Neural cell (in vitro differentiated cells): ENCODE measurements around the gene IFFO2.

ENCODE experiments used
- EP300 ChIP-seq: fragments of 450-650 bp; conservative IDR thresholded peaks from 2 replicates; pipeline ENCODE4 v1.6.1; 2014; ENCODE audit warnings: antibody characterized with exemption, mild to moderate bottlenecking, moderate library complexity; ENCODE audit not compliant: poor library complexity, severe bottlenecking
- EZH2 ChIP-seq: fragments of 200-600, 300-800 bp; shearing (Covaris generic), sonication (generic); IDR thresholded peaks from 2 replicates; pipeline ENCODE4 v1.6.1; 2014; ENCODE audit warnings: antibody characterized with exemption, low read length, borderline replicate concordance, mild to moderate bottlenecking; ENCODE audit not compliant: insufficient read depth, poor library complexity, severe bottlenecking
- MXI1 ChIP-seq: fragments of 450-650 bp; conservative IDR thresholded peaks from 2 replicates; pipeline ENCODE4 v1.6.1; 2014; ENCODE audit warnings: antibody characterized with exemption, mild to moderate bottlenecking; ENCODE audit not compliant: poor library complexity, severe bottlenecking
- SMC3 ChIP-seq: fragments of 450-650 bp; conservative IDR thresholded peaks from 2 replicates; pipeline ENCODE4 v1.6.1; 2014; ENCODE audit warnings: antibody characterized with exemption, mild to moderate bottlenecking, moderate library complexity; ENCODE audit not compliant: poor library complexity
- TAF1 ChIP-seq: IDR thresholded peaks from 2 replicates; pipeline ENCODE4 v1.6.1; 2012; ENCODE audit warnings: low read depth
- TF ChIP-seq, protein P1 (sequence below): fragments of 450-650 bp; IDR thresholded peaks from 2 replicates; pipeline ENCODE4 v1.5.1; 2014; ENCODE audit warnings: antibody characterized with exemption, mild to moderate bottlenecking, moderate library complexity; ENCODE audit not compliant: poor library complexity, severe bottlenecking

DNA sequence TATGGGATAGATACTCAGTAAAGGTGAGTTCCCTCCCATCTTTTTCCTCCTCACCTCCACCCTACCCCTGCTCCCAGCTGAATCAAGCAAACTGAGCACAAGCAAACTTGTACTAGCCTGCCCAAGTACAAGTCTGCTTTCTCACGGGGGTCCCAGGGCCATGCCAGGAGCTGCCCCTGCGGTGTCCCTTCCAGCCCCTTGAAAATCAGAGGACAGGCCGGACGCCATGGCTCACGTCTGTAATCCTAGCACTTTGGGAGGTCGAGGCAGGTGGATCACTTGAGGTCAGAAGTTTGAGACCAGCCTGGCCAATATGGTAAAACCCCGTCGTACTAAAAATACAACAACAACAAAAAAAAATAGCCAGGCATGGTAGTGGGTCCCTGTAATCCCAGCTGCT is 17.5 kb upstream of the IFFO2 start:
- TF ChIP-seq, protein P1, sequence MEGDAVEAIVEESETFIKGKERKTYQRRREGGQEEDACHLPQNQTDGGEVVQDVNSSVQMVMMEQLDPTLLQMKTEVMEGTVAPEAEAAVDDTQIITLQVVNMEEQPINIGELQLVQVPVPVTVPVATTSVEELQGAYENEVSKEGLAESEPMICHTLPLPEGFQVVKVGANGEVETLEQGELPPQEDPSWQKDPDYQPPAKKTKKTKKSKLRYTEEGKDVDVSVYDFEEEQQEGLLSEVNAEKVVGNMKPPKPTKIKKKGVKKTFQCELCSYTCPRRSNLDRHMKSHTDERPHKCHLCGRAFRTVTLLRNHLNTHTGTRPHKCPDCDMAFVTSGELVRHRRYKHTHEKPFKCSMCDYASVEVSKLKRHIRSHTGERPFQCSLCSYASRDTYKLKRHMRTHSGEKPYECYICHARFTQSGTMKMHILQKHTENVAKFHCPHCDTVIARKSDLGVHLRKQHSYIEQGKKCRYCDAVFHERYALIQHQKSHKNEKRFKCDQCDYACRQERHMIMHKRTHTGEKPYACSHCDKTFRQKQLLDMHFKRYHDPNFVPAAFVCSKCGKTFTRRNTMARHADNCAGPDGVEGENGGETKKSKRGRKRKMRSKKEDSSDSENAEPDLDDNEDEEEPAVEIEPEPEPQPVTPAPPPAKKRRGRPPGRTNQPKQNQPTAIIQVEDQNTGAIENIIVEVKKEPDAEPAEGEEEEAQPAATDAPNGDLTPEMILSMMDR, result no peak
- TF ChIP-seq EP300, result no peak
- no peak for TF ChIP-seq MXI1
- TF ChIP-seq TAF1, result no peak
- no peak for TF ChIP-seq SMC3
- no peak for TF ChIP-seq EZH2
